NCI-H146 treated with DMSO at 0.1 percent for 48 hours (cell line): Measurements from ENCODE around the gene GZMM.

Source experiments
- DNase-seq: peaks from one replicate; lab custom pipeline; 2025; ENCODE audit not compliant: unreplicated experiment; lab: John Stamatoyannopoulos, UW

The GZMM gene

GRCh38 chr19:558770-559439 lies 15.1 kb downstream of the GZMM start:
- DNase-seq = no peak

DNA sequence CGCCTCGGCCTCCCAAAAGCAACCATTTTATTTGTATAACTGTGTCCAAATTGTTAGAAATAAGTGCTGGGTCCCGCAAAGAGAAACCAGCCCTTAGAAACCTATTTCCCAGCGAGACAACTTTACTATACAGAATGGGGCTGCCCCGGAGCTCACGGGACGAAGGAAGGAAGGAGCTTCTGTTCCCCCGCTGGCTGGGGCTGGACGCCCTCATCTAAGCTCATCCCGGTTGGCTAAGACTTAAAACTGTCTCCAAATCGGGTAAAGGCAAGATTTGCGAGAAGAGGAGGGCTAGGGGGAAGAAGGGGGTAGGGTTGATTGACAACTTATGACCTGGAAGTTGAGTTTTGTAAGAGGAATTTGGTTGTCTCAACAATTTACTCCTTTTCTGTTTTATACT lies 16.3 kb downstream of the GZMM start:
- DNase-seq = no peak

GRCh38 chr19:566403-566802 lies 22.6 kb downstream of the GZMM start:
- no peak for DNase-seq

DNA sequence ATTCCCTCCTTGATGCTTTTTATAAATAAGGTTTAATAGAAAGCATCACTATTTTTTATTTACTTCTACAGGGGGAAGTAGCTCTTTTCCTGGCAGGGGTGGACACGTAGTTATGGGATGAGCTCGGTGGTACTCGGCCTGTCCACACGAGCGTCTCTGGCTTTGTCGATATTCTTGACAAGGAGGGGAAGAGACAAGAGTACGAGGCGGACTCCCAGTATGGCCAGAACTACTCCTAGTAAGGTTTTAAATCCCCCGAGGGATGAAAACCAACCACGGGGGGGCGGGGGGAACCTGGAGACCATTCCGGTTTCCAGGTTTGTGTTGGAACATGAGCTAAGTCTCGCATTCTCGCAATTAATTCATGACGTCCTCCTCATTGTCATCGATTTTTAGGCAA lies 23.0 kb downstream of the GZMM start:
- no peak for DNase-seq

- no peak for DNase-seq
Measured at GRCh38 chr19:567296-567900, 23.5 kb downstream of the GZMM start.

DNA sequence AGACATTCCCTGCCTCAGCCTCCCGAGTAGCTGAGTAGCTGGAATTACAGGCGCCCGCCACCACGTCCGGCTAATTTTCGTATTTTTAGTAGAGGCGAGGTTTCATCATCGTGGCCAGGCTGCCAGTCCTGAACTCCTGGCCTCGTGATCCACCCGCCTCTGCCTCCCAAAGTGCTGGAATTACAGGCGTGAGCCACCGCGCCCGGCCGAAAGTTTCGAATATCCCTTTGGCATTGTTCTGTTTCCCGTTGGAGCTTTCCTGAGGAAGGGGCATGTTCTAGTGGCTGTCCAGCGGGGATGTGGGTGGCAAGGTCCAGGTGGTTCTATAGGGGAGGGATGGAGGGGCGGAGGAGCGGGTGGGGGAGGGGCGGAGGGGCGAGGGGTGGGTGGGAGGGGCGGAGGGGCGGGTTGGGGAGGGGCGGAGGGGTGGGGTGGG lies 26.4 kb downstream of the GZMM start:
- DNase-seq = no peak

DNA sequence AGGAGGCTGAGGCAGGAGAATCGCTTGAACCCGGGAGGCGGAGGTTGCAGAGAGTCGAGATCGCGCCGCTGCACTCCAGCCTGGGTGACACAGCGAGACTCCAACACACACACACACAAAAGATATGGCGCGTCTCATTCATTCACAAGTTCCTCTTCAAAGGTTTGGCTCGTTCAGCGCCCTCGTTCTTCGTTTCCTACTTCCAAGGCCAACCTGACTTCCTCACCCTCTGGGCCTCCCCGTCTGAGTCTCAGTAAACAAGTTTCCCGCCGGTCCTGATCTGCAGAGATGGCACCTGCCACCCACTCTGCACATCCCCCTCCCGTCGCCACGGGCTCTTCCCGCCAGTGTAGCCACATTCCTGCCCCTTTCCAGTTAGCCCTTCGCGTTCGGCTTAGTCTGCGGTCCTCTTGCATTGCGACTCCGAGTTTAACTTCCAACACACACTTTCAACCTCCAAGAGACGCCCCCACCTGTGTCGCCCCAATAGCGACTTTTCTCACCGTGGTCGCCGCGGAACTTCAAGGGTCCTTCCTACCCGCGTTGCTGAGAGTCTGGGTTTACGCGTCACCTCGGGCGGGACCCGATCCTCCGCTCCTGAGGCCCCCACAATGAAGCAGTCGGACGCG lies 27.2 kb downstream of the GZMM start:
- peak; percentile 36 for DNase-seq

- DNase-seq = no peak
Measured at GRCh38 chr19:571566-571974, 27.7 kb downstream of the GZMM start.

DNA sequence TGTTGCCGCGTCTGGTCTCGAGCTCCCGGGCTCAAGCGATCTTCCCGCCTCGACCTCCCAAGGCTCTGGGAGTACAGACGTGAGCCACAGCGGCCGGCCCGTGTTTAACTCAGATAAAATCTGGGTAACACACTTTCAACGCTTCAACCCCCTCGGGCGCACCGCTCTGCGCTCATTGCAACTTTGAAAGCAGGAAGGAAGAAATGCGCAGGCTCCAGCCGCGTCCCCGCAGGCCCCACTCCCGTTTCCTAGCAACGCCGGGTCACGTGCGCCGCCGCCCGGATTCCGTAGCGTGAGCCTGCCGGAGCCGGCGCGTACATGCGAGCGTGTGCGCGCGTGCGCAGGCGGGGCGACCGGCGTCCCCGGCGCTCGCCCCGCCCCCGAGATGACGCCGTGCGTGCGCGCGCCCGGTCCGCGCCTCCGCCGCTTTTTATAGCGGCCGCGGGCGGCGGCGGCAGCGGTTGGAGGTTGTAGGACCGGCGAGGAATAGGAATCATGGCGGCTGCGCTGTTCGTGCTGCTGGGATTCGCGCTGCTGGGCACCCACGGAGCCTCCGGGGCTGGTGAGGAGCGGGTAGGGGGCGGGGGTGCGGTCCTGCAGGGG lies 28.4 kb downstream of the GZMM start, which contains the start of gene BSG:
Gene BSG, plus strand, starts transcription at position 457 of the 603 bp plus-strand sequence. Its CDS starts 39 bp downstream, at position 496.
- peak; percentile 84 for DNase-seq

- DNase-seq = no peak
Measured at GRCh38 chr19:572743-573518, 29.1 kb downstream of the GZMM start.

DNA sequence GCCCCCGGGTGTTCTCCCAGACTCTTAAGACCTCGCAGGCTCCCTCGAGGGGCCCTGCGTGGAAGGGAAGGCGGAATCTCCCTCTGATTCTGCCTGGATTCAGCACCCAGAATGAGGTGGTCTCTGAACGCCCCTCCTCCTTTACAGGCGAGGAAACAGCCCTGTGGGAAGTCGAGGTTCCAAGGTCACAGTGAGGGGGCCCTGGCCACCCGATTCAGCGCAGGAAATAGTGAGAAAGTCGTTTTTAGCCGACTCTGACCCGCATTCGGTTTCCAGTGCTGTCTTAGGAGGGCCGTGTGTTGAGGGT lies 29.6 kb downstream of the GZMM start:
- no peak for DNase-seq

- DNase-seq = no peak
Measured at GRCh38 chr19:574658-575526, 31.0 kb downstream of the GZMM start.

DNA sequence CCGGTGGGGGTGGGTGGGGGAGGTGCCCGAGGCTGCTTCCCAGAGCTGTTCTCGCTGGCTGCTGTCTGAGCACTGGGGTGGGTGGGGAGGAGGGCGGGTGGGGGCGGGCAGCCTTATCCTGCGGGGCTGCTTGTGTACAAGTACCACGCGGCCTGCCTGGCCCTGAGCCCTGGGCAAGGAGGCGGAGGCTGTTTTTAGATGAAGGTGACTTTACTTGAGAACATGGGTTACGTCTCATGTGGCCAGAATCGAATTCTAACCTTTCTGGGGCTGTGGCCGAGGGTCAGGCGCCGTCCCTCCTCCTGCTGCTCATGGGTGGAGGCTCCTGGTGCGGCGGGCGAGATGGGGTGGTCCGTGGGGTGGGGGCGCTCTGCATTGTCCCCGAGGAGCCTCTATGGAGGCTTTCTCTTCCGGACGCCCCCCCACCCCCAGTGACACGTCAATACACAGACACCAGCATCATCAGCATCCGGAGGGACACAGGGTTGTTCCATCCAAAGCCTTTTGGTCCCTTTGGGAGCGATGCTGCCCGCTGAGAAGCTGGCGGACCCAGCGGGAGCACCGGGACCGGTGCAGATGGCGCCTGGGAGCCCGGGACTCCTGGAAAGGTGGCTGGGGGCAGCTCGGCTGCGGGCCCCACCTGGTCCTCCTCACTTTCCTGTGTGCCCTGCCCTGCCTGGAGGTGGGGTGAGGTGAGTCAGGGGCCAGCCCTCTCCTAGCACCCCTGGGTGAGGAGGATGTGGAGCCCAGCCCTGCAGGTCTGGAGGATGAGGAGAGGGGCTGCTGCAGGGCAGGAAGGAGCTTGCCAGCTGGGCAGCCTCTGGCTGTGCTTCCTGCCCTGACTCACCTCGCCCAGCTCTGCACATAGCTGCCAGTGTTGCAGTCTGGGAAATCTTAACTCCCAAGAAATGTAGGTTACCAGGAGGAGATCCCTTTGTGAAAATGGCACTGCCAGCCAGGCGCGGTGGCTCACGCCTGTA lies 32.0 kb downstream of the GZMM start:
- no peak for DNase-seq

- no peak for DNase-seq
Measured at GRCh38 chr19:576768-577438, 33.0 kb downstream of the GZMM start.

GRCh38 chr19:577439-578392 lies 33.9 kb downstream of the GZMM start:
- no peak for DNase-seq

GRCh38 chr19:579111-579841 lies 35.4 kb downstream of the GZMM start:
- DNase-seq = no peak

DNA sequence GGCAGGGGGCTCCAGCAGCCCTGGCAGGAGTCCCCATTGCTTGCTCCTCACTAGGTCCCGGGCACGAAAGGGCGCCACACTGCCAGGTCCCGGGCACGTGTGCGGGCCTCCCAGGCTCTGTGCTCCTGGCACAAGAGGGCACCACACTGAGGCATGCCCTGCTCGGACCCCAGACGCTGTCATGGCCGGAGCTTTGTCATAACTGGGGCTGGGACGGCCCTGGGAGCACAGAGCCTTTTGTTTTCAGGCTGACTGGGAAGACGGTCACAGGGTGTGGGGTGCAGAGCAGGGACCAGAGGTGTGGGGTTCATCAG lies 35.9 kb downstream of the GZMM start:
- no peak for DNase-seq
